OCI-LY1 (cell line): ENCODE results near the gene TSKU.

Source experiments
- EZH2 ChIP-seq: fragments of 200-600 bp; sonication (generic), shearing (Covaris generic); IDR thresholded peaks from 2 replicates; pipeline ENCODE4 v1.8.0; 2017; ENCODE audit warnings: borderline replicate concordance, mixed run types, mild to moderate bottlenecking, antibody characterized with exemption, low read length, moderate library complexity, mixed read lengths
- TF ChIP-seq, protein P1 (sequence below): fragments of 200-600 bp; sonication (generic), shearing (Covaris generic); IDR thresholded peaks from 2 replicates; pipeline ENCODE4 v1.5.1; 2017; ENCODE audit warnings: mild to moderate bottlenecking, antibody characterized with exemption, low read length, moderate library complexity, mixed read lengths

DNA sequence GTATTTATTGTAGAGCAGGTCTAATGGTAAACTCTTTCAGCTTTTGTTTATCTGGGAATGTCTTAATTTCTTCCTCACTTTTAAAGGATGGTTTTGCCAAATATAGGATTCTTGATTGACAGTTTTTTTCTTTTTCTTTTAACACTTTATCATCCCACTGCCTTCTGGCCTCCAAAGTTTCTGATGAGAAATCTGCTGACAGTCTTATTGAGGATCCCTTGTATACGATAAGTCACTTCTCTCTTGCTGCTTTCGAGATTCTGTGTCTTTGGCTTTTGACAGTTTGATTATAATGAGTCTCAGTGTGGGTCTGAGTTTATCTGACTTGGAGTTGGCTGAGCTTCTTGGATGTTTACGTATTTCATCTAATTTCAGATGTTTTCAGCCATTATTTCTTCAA, 6.7 kb upstream of the TSKU start:
- TF ChIP-seq, protein P1, sequence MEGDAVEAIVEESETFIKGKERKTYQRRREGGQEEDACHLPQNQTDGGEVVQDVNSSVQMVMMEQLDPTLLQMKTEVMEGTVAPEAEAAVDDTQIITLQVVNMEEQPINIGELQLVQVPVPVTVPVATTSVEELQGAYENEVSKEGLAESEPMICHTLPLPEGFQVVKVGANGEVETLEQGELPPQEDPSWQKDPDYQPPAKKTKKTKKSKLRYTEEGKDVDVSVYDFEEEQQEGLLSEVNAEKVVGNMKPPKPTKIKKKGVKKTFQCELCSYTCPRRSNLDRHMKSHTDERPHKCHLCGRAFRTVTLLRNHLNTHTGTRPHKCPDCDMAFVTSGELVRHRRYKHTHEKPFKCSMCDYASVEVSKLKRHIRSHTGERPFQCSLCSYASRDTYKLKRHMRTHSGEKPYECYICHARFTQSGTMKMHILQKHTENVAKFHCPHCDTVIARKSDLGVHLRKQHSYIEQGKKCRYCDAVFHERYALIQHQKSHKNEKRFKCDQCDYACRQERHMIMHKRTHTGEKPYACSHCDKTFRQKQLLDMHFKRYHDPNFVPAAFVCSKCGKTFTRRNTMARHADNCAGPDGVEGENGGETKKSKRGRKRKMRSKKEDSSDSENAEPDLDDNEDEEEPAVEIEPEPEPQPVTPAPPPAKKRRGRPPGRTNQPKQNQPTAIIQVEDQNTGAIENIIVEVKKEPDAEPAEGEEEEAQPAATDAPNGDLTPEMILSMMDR: no peak
- TF ChIP-seq EZH2: no peak
